ENCODE measurements around the gene GARNL3. TPM values are rescaled to one million over a fixed set of nuclear protein-coding genes. Genes with fewer than 3 reads are reported as not detected.

The GARNL3 gene
- total RNA-seq, 1 experiment from 2014 or later, result 2.8 TPM

GRCh38 chr9:127437497-127438264 is 173.1 kb downstream of the GARNL3 start:
- Mint-ChIP-seq H3K36me3 (ENCODE audit: insufficient read depth, unreplicated experiment) (peaks cover 33% of the 10 kb centered on the region), H3K27ac (ENCODE audit: unreplicated experiment) (no peak overlapping the region), H3K27me3 (ENCODE audit: unreplicated experiment) (no peaks in the 10 kb centered on the region), H3K9me3 (ENCODE audit: low read depth, unreplicated experiment) (peaks cover 7% of the 10 kb centered on the region), H3K4me3 (ENCODE audit: low read depth, unreplicated experiment) (no peak overlapping the region), H3K4me1 (ENCODE audit: low read depth, unreplicated experiment) (no peaks in the 10 kb centered on the region)
- BruUV-seq (replicated peaks), result no TSS peak
- TF ChIP-seq, protein P1, sequence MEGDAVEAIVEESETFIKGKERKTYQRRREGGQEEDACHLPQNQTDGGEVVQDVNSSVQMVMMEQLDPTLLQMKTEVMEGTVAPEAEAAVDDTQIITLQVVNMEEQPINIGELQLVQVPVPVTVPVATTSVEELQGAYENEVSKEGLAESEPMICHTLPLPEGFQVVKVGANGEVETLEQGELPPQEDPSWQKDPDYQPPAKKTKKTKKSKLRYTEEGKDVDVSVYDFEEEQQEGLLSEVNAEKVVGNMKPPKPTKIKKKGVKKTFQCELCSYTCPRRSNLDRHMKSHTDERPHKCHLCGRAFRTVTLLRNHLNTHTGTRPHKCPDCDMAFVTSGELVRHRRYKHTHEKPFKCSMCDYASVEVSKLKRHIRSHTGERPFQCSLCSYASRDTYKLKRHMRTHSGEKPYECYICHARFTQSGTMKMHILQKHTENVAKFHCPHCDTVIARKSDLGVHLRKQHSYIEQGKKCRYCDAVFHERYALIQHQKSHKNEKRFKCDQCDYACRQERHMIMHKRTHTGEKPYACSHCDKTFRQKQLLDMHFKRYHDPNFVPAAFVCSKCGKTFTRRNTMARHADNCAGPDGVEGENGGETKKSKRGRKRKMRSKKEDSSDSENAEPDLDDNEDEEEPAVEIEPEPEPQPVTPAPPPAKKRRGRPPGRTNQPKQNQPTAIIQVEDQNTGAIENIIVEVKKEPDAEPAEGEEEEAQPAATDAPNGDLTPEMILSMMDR (IDR thresholded peaks at IDR 0.05; ENCODE audit: unreplicated experiment), result no peak
- CTCF ChIA-PET, result interaction anchor here (1.2 kb wide), 1 partner anchor 11 kb away, joined by 3 read pairs; no protein-coding TSS in a partner anchor
- intact Hi-C loops (cut with micrococcal nuclease; ENCODE audit: unreplicated experiment), result no loop called here
- no peak for DNase-seq

- no TSS peak for BruUV-seq (replicated peaks)
- CTCF ChIA-PET, result interaction anchor here (1.2 kb wide), 1 partner anchor 10 kb away, joined by 3 read pairs; no protein-coding TSS in a partner anchor
- TF ChIP-seq, protein P1 (IDR thresholded peaks at IDR 0.05; ENCODE audit: unreplicated experiment), result no peak
- H3K27me3 Mint-ChIP-seq (ENCODE audit: unreplicated experiment), result no peaks in the 10 kb centered on the region
- intact Hi-C loops (cut with micrococcal nuclease; ENCODE audit: unreplicated experiment), result no loop called here
- no peaks in the 10 kb centered on the region for H3K4me1 Mint-ChIP-seq (ENCODE audit: low read depth, unreplicated experiment)
- H3K27ac Mint-ChIP-seq (ENCODE audit: unreplicated experiment), result no peak overlapping the region
- peaks cover 38% of the 10 kb centered on the region for H3K36me3 Mint-ChIP-seq (ENCODE audit: insufficient read depth, unreplicated experiment)
- peaks cover 7% of the 10 kb centered on the region for H3K9me3 Mint-ChIP-seq (ENCODE audit: low read depth, unreplicated experiment)
- DNase-seq, result no peak
- H3K4me3 Mint-ChIP-seq (ENCODE audit: low read depth, unreplicated experiment), result no peak overlapping the region
Measured at GRCh38 chr9:127438394-127438793, 173.8 kb downstream of the GARNL3 start.

Other genes starting within 250 kb of the GARNL3 start
- not detected in 2 replicates for gene ANGPTL2, start 142.1 kb upstream of the GARNL3 start, total RNA-seq (2022)
- gene SLC2A8, start 132.4 kb downstream of the GARNL3 start, total RNA-seq (2022), result 10.8 and 13.1 TPM in 2 replicates
- gene ZNF79, start 159.6 kb downstream of the GARNL3 start, total RNA-seq (2022), result 7.0 and 7.1 TPM in 2 replicates
- 788 and 855 TPM in 2 replicates for gene RPL12, start 186.6 kb downstream of the GARNL3 start, total RNA-seq (2022)
- gene LRSAM1, start 186.7 kb downstream of the GARNL3 start, total RNA-seq (2022), result 12.0 and 18.4 TPM in 2 replicates